Transverse colon (tissue), 4 donors: ENCODE measurements around the gene PLEKHJ1. TPM values are rescaled to one million over a fixed set of nuclear protein-coding genes. Genes with fewer than 3 reads are reported as not detected.
"Not testable (repeated sequence)": the region's sequence is repeated elsewhere in the genome, so short reads cannot be mapped to it uniquely, and the experiment has no call there.

Source experiments
- DNase-seq: peaks from one replicate; pipeline ENCODE4 v3.0.0-alpha.2; 2019
- H3K27ac ChIP-seq, 4 donors: fragments of 200-600 bp; sonication (generic); 2 replicates each; pipeline ENCODE4 v1.5.1; 2016 to 2018; ENCODE audit warnings: inconsistent platforms in 4 of 4
- H3K27me3 ChIP-seq: fragments of 200-600 bp; sonication (generic); 2 replicates; pipeline ENCODE4 v1.5.1; 2017; ENCODE audit warnings: inconsistent platforms
- H3K36me3 ChIP-seq, 4 donors: fragments of 200-600 bp; sonication (generic); 2 replicates each; pipeline ENCODE4 v1.5.1; 2017 to 2019; ENCODE audit warnings: inconsistent platforms in 4 of 4
- H3K4me1 ChIP-seq, 4 donors: fragments of 200-600 bp; sonication (generic); 2 replicates each; pipeline ENCODE4 v1.5.1; 2017 to 2020; ENCODE audit warnings: inconsistent platforms in 4 of 4
- H3K4me3 ChIP-seq, 4 donors: fragments of 200-600 bp; sonication (generic); 1 replicate in 1 of 4; 2 replicates in 3 of 4; pipeline versions ENCODE4 v1.5.1 to v1.6.1; 2017 to 2019; ENCODE audit warnings: inconsistent platforms in 4 of 4
- H3K9me3 ChIP-seq, 2 donors: fragments of 200-600 bp; sonication (generic); 2 replicates each; pipeline ENCODE4 v1.5.1; 2017 to 2019; ENCODE audit warnings: inconsistent platforms in 2 of 2
- CTCF ChIP-seq, 5 experiments: fragments of 200-600 bp in 3 of 5; fragments of 450-650 bp in 2 of 5; sonication (generic) in 3 of 5; IDR thresholded peaks; 1 replicate in 2 of 5; 2 replicates in 3 of 5; pipeline ENCODE4 v1.5.1; 2016 to 2017; ENCODE audit warnings: antibody characterized with exemption in 5 of 5, inconsistent platforms in 3 of 5, mild to moderate bottlenecking in 2 of 5, moderate library complexity in 1 of 5
- EP300 ChIP-seq: sonication (generic); formaldehyde crosslinking; IDR thresholded peaks from one replicate; pipeline ENCODE4 v1.6.1; 2017; ENCODE audit warnings: antibody characterized with exemption, low read depth
- POLR2A ChIP-seq: fragments of 450-650 bp; IDR thresholded peaks from one replicate; pipeline ENCODE4 v1.6.1; 2016; ENCODE audit warnings: antibody characterized with exemption, mild to moderate bottlenecking, moderate library complexity
- POLR2AphosphoS5 ChIP-seq, 3 donors: sonication (generic); formaldehyde crosslinking; IDR thresholded peaks; one replicate each; pipeline ENCODE4 v1.6.1; 2016; ENCODE audit warnings: antibody characterized with exemption in 3 of 3
- WGBS, 2 donors: methylation state at CpG; one replicate each; pipeline ENCODE4 v1.1.5; 2018; ENCODE audit warnings: low coverage in 1 of 2; 5-methylcytosine and 5-hydroxymethylcytosine counted together
- in situ Hi-C, 4 donors: fragments of 200-750 bp; cut with MboI; loops; one replicate each; pipeline versions ENCODE4 v1.15.0 to v1.15.1; 2017; ENCODE audit warnings: low sequenced_read_pairs in 3 of 4, low pct_ligation_motif_present in 1 of 4, low pct_unique_long_range_greater_than_20kb in 1 of 4
- intact Hi-C: fragments of 100-400 bp; cut with DNase I; formaldehyde crosslinking; loops from one replicate; pipeline ENCODE4 v1.15.1; 2023; ENCODE audit warnings: low total_unique reads
- total RNA-seq, 4 donors: library from RNA; depleted of rRNA; stranded (reverse); fragments of >200 nt; gene quantifications; one replicate each; pipeline ENCODE4 v1.1.0, GENCODE V29; 2016

Gene PLEKHJ1
- total RNA-seq, 4 donors from 2014 or later = 184 to 332 (median 254) TPM

- no peaks in the 10 kb centered on the region for H3K36me3 ChIP-seq
Observed at GRCh38 chr19:2201473-2202148, 34.5 kb downstream of the PLEKHJ1 start.

GRCh38 chr19:2200624-2201294 lies 35.4 kb downstream of the PLEKHJ1 start:
- WGBS, 2 donors = 95 to 96% methylated on average over 29 to 49 of the region's 50 CpGs
- in situ Hi-C loops, H3K27me3 ChIP-seq, intact Hi-C loops, H3K4me3 ChIP-seq, DNase-seq, H3K27ac ChIP-seq, H3K9me3 ChIP-seq, H3K4me1 ChIP-seq, H3K36me3 ChIP-seq: not testable (repeated sequence)

More at GRCh38 chr19:2201473-2202148, 34.5 kb downstream of the PLEKHJ1 start:
- TF ChIP-seq POLR2A (no peak), EP300 (no peak), CTCF (IDR thresholded peaks at IDR 0.05) (no peak), POLR2AphosphoS5 (IDR thresholded peaks at IDR 0.05) (no peak)
- no peak overlapping the region for H3K4me3 ChIP-seq
- H3K9me3 ChIP-seq = no peaks in the 10 kb centered on the region
- DNase-seq = no peak
- no peaks in the 10 kb centered on the region for H3K4me1 ChIP-seq
- WGBS, 2 donors = 95% methylated on average over 21 of the region's 21 CpGs; no CpG with 5 or more reads in 1 of the 2 donors
- intact Hi-C loops = no loop called here
- H3K27me3 ChIP-seq = no peaks in the 10 kb centered on the region
- in situ Hi-C loops = no loop called here
- H3K27ac ChIP-seq = no peak overlapping the region

- Histone ChIP-seq H3K9me3 (no peaks in the 10 kb centered on the region), H3K36me3 (peaks cover 0 to 7% (median 0%) of the 10 kb centered on the region in 4 donors), H3K27ac (no peak overlapping the region), H3K27me3 (no peaks in the 10 kb centered on the region), H3K4me3 (no peak overlapping the region), H3K4me1 (no peaks in the 10 kb centered on the region)
- intact Hi-C loops (no loop called here), in situ Hi-C loops (no loop called here)
- TF ChIP-seq POLR2AphosphoS5 (IDR thresholded peaks at IDR 0.05) = no peak
- no peak for TF ChIP-seq EP300
- TF ChIP-seq CTCF (IDR thresholded peaks at IDR 0.05) = no peak
- TF ChIP-seq POLR2A = no peak
- no peak for DNase-seq
- WGBS, 2 donors = 92% methylated on average over 35 of the region's 37 CpGs; no CpG with 5 or more reads in 1 of the 2 donors
Observed at GRCh38 chr19:2199861-2200623, 36.1 kb downstream of the PLEKHJ1 start.

DNA sequence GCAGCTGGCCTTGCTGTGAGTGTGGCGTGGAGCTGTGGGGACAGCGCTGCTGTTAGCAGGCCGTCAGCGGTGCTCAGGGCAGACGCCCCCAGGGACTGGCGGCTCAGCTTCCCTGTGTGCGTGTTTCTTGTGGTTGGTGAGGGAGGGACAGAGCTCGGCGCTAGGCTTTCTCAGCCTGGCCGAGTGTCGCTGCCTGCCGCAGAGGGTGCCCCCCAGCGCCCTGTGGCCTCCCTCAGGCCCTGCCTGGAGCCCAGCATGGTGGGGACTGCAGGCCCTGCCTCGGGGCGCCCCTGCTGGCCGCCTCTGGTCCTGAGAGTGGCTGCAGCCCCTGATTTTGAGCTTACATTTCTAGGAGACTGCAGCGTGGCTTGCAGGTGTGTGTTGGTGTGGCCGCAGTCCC lies 36.9 kb downstream of the PLEKHJ1 start:
- in situ Hi-C loops = no loop called here
- Histone ChIP-seq H3K9me3 (no peaks in the 10 kb centered on the region), H3K4me3 (no peak overlapping the region), H3K36me3 (peaks cover 0 to 13% (median 4%) of the 10 kb centered on the region in 4 donors), H3K4me1 (no peaks in the 10 kb centered on the region), H3K27me3 (no peaks in the 10 kb centered on the region), H3K27ac (no peak overlapping the region)
- WGBS, 2 donors = 94% methylated on average over 9 of the region's 18 CpGs; no CpG with 5 or more reads in 1 of the 2 donors
- DNase-seq = no peak
- intact Hi-C loops = no loop called here
- TF ChIP-seq CTCF (IDR thresholded peaks at IDR 0.05) (peak in 1 of 5 experiments; percentile 19), POLR2A (no peak)
